SKM-1 (cell line): ENCODE results near the gene PPP1CA.
"Not testable (repeated sequence)": the region's sequence is repeated elsewhere in the genome, so short reads cannot be mapped to it uniquely, and the experiment has no call there.

Experiments used
- DNase-seq: peaks from one replicate; lab custom pipeline; 2025; ENCODE audit not compliant: unreplicated experiment; lab: John Stamatoyannopoulos, UW

Gene PPP1CA

DNA sequence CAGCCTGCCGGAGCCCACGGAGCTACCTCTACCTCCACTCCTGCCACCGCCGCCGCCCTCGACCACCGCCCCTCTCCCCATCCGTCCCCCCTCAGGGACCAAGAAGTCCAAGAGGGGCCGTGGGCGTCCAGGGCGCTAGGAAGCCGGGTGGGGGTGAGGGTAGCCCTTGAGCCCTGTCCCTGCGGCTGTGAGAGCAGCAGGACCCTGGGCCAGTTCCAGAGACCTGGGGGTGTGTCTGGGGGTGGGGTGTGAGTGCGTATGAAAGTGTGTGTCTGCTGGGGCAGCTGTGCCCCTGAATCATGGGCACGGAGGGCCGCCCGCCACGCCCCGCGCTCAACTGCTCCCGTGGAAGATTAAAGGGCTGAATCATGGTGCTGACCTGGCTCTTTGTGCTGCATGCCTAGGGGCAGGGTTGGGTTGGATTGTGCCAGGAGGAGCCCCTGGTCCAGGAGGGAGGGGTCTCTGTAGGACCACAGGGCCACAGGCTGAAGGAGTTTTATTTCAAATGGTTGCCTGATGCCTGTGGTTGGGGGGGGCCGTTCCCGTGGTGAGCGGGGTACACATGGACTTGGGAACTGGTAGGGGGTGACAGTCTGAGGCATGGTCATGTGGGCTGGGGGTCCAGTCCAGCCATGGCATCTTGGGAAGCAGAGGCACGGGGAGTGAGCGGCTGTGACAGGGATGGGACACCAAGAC, 33.5 kb upstream of the PPP1CA start:
- DNase-seq = no peak

DNA sequence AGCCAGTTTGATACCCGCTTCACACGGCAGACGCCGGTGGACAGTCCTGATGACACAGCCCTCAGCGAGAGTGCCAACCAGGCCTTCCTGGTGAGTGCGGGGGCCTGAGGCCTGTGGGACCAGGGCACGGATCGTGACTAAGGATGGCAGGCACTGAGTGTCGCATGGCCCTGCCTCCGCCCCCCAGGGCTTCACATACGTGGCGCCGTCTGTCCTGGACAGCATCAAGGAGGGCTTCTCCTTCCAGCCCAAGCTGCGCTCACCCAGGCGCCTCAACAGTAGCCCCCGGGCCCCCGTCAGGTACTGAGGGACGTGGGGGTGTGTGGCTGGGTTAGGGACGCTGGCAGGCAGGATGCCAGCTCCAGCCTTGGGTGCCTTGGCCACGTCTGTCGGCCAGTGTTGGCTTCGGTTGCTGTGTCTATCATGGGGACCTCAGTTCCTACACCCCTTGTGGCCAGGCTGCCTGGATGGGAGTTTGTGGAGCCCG, 32.8 kb upstream of the PPP1CA start:
- no peak for DNase-seq

GRCh38 chr11:67433536-67434394, 32.1 kb upstream of the PPP1CA start:
- no peak for DNase-seq

GRCh38 chr11:67432655-67433349, 31.1 kb upstream of the PPP1CA start:
- no peak for DNase-seq

- DNase-seq = no peak
These were observed 29.9 kb upstream of the PPP1CA start for GRCh38 chr11:67431346-67432249.

GRCh38 chr11:67429722-67430121, 28.1 kb upstream of the PPP1CA start:
- no peak for DNase-seq

DNA sequence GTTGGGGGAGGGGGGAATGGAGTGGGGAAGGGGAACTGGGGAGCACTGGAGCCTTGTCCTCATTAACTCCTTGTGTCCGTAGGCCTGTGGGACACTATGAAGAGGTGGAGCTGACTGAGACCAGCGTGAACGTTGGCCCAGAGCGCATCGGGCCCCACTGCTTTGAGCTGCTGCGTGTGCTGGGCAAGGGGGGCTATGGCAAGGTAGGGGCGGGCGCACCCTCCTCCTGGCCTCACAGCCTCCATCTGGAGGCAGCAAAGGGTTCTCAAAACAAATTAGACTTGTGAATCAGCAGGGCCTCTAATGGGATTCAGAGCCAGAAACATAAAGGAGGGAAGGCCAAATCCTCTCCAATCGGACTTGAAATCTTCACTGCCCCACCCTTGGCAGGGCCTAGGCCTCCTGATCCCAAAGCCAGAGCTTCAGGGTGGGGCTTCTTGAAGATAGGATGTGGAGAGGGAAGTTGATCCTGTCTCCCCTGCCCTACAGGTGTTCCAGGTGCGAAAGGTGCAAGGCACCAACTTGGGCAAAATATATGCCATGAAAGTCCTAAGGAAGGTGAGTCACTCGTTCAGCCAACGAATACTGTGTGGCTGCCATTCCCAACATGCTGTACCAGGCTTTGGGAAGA, 27.5 kb upstream of the PPP1CA start:
- DNase-seq = no peak

DNA sequence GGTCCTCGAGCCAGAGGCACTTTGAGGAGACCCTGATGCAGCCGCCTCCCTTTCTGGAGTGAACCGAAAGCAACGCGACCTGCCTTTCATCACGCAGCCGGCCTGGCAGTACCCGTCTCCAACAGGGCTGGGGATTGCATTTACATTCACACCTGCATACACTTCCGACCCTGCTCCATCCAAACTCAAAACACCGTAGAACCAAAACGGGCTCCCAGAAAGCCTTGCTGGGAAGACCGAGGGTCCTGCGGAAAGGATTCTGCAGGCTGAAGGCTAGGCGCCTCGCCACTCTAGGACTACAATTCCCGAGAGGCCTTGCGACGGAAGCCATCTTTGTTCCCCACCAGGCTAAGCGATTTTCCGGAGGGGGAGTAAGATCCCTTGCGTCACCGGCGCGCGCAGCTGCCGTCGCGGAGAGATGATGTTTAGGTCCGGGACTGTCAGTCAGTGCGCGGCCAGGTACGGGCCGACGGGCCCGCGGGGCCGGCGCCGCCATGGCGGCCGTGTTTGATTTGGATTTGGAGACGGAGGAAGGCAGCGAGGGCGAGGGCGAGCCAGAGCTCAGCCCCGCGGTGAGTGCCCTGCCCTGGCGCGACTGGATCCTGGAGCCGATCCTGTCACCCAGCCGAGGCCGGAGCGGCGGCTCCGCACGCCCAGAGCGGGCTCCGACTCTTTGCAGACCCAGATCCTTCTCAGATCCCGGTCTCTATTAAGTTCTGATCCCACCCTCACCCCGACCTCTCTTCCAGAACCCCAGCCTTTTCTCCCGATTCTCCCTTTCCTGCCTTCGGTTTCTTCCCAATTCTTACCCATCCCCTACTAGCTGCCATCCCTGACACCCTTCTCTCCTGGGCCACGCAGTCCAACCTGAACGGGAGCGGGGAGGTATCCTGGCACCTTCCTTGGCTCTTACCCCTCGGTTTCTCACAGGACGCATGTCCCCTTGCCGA, 26.7 kb upstream of the PPP1CA start, which contains the start of gene RPS6KB2:
Gene RPS6KB2, plus strand, starts transcription at position 443 of the 950 bp plus-strand sequence. Its CDS starts 52 bp downstream, at position 495.
- peak; percentile 94 for DNase-seq

GRCh38 chr11:67427364-67427859, 25.8 kb upstream of the PPP1CA start:
- not testable (repeated sequence) for DNase-seq

DNA sequence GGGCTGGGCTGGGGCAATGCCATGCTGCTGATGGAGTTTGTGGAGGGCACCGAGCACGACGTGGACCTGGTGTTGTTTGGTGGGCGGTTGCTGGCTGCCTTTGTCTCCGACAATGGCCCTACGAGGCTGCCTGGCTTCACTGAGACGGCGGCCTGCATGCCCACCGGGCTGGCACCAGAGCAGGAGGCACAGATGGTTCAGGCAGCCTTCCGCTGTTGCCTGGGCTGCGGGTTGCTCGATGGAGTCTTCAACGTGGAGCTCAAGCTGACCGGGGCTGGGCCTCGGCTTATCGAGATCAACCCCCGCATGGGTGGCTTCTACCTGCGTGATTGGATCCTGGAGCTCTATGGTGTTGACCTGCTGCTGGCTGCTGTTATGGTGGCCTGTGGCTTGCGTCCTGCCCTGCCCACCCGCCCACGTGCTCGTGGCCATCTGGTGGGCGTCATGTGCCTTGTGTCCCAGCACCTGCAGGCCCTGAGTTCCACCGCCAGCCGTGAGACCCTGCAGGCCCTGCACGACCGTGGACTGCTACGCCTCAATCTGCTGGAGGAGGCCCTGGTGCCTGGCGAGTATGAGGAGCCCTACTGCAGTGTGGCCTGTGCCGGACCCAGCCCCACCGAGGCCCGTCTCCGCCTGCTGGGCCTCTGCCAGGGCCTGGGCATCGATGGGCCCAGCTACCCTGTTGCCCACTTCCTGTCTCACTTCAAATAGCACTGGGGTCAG, 22.4 kb upstream of the PPP1CA start:
- DNase-seq = no peak

GRCh38 chr11:67423466-67423865, 21.8 kb upstream of the PPP1CA start:
- DNase-seq = no peak

DNA sequence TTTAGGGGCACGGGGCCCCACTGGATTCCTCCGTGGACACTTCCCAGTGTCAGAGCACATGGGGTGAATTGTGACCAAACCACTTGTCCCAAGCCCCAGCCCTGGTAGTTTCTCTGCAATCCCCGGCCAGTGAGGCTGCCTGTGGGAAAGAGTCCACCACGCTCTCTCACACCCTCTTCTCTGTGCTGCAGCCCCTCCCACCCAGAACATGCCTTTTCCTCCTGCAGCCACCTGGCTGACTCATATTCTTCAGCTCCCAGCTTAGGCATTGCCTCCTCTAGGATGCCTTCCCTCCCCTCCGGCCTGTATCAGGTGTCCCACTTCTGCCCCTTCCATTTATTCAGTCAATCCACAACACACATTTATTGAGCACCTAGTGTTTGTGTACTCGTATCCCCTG, 21.2 kb upstream of the PPP1CA start:
- no peak for DNase-seq

GRCh38 chr11:67421430-67422031, 19.9 kb upstream of the PPP1CA start:
- no peak for DNase-seq

- peak; percentile 85 for DNase-seq
These were observed 19.2 kb upstream of the PPP1CA start for GRCh38 chr11:67420646-67421429.

- DNase-seq = no peak
These were observed 18.5 kb upstream of the PPP1CA start for GRCh38 chr11:67420147-67420645.

DNA sequence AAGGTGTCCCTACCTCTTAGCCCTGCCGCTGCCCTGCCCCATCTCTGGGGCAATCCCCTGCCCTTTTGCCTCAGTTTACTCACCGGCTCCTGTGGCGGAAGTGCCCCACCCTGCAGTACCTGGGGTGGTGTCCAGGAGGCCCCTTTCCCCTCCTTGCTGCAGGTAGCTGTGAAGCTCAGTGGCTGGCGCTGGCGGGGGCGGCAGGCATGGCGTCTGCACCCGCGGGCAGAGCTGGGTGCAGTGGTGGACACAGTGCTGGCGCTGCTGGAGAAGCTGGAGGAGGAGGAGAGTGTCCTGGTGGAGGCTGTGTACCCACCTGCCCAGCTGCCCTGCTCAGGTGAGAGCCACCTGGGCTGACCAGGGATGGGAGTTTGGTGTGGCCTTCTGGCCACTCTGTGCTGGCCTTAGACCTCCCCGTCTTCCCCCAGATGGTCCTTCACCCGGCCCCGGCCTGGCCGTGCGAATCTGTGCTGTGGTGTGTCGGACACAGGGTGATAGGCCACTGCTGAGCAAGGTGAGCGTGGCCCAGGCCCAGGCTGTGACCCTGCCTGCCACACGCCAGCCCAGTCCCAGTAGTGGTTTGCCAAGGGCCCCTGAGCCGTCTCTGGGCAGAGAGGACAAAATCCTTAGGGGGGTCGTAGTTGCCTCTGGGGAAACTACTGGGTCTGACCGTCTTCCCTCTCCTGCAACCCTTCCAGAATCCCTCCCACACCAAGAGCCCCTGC, 17.8 kb upstream of the PPP1CA start:
- no peak for DNase-seq
